Tibial artery (tissue), 4 donors: ENCODE results near the gene CDK15.
"Not testable (repeated sequence)": the region's sequence is repeated elsewhere in the genome, so short reads cannot be mapped to it uniquely, and the experiment has no call there.

Experiments
- DNase-seq, 2 donors: peaks; one replicate each; pipeline ENCODE4 v3.0.0-alpha.2; 2019
- H3K27ac ChIP-seq, 2 donors: fragments of 200-600 bp; sonication (generic) in 1 of 2; 1 replicate in 1 of 2; 2 replicates in 1 of 2; pipeline ENCODE4 v1.5.1; 2018 to 2019; ENCODE audit warnings: mild to moderate bottlenecking in 1 of 2
- H3K27me3 ChIP-seq, 2 donors: fragments of 200-600 bp; sonication (generic) in 1 of 2; one replicate each; pipeline versions ENCODE4 v1.5.1 to v1.6.0; 2016 to 2019
- H3K36me3 ChIP-seq, 3 donors: fragments of 200-600 bp; sonication (generic) in 2 of 3; one replicate each; pipeline ENCODE4 v1.5.1; 2016 to 2019; ENCODE audit warnings: mild to moderate bottlenecking in 2 of 3
- H3K4me1 ChIP-seq, 4 donors: fragments of 200-600 bp; sonication (generic) in 2 of 4; 1 replicate in 3 of 4; 2 replicates in 1 of 4; pipeline ENCODE4 v1.5.1; 2016 to 2019
- H3K4me3 ChIP-seq, 2 donors: fragments of 200-600 bp; sonication (generic) in 1 of 2; 1 replicate in 1 of 2; 2 replicates in 1 of 2; pipeline ENCODE4 v1.5.1; 2018 to 2019; ENCODE audit warnings: mild to moderate bottlenecking in 2 of 2
- H3K9me3 ChIP-seq, 3 donors: fragments of 200-600 bp; sonication (generic) in 1 of 3; one replicate each; pipeline ENCODE4 v1.5.1; 2016 to 2019
- CTCF ChIP-seq, 2 experiments: fragments of 200-600 bp in 1 of 2; fragments of 450-650 bp in 1 of 2; IDR thresholded peaks; one replicate each; pipeline ENCODE4 v1.5.1; 2017 to 2019; ENCODE audit warnings: antibody characterized with exemption in 2 of 2, mild to moderate bottlenecking in 1 of 2, moderate library complexity in 1 of 2
- intact Hi-C: fragments of 100-400 bp; cut with DNase I; formaldehyde crosslinking; loops from one replicate; pipeline ENCODE4 v1.15.0; 2023; ENCODE audit warnings: low total_unique reads

Gene CDK15

GRCh38 chr2:201806442-201807170 is at the start of gene CDK15:
TSS of gene CDK15 (plus strand) at chr2:201806537. CDS start at chr2:201806665, 128 bp downstream.
- intact Hi-C loops: no loop called here
- H3K4me3 ChIP-seq: peak within 1 kb of the TSS in 1 of 2 donors; percentile 16

GRCh38 chr2:201758234-201758633 is 48.1 kb upstream of the CDK15 start:
- H3K4me1 ChIP-seq: no peaks in the 10 kb centered on the region
- H3K9me3 ChIP-seq: no peaks in the 10 kb centered on the region
- H3K27me3 ChIP-seq: no peaks in the 10 kb centered on the region
- no peak for DNase-seq
- intact Hi-C loops: no loop called here
- no peak overlapping the region for H3K4me3 ChIP-seq
- H3K27ac ChIP-seq: no peak overlapping the region
- no peak for TF ChIP-seq CTCF (IDR thresholded peaks at IDR 0.05)
- H3K36me3 ChIP-seq: peaks cover 23 to 50% (median 49%) of the 10 kb centered on the region in 3 donors

More at GRCh38 chr2:201806442-201807170, at the start of gene CDK15:
- DNase-seq: peak in 1 of 2 donors; percentile 30
- Histone ChIP-seq H3K4me1 (peaks cover 0 to 30% (median 17%) of the 10 kb centered on the region in 4 donors), H3K9me3 (no peaks in the 10 kb centered on the region), H3K27me3 (no peaks in the 10 kb centered on the region), H3K27ac (peak within 1 kb of the TSS; percentile 79 to 84), H3K36me3 (no peaks in the 10 kb centered on the region)
- TF ChIP-seq CTCF (IDR thresholded peaks at IDR 0.05): no peak

- no peak overlapping the region for H3K4me3 ChIP-seq
- H3K36me3 ChIP-seq: peaks cover 23 to 48% (median 46%) of the 10 kb centered on the region in 3 donors
- TF ChIP-seq CTCF (IDR thresholded peaks at IDR 0.05): no peak
Measured at GRCh38 chr2:201758873-201759272, 47.5 kb upstream of the CDK15 start.

GRCh38 chr2:201759567-201759966 is 46.8 kb upstream of the CDK15 start:
- Histone ChIP-seq H3K4me3 (no peak overlapping the region), H3K36me3 (peaks cover 23 to 41% (median 39%) of the 10 kb centered on the region in 3 donors), H3K27me3 (no peaks in the 10 kb centered on the region), H3K27ac (no peak overlapping the region), H3K9me3 (no peaks in the 10 kb centered on the region), H3K4me1 (no peaks in the 10 kb centered on the region)
- no peak for DNase-seq
- intact Hi-C loops: no loop called here
- no peak for TF ChIP-seq CTCF (IDR thresholded peaks at IDR 0.05)

More at GRCh38 chr2:201758873-201759272, 47.5 kb upstream of the CDK15 start:
- DNase-seq: no peak
- intact Hi-C loops: no loop called here
- Histone ChIP-seq H3K9me3 (no peaks in the 10 kb centered on the region), H3K27ac (no peak overlapping the region), H3K4me1 (no peaks in the 10 kb centered on the region), H3K27me3 (no peaks in the 10 kb centered on the region)

- H3K4me1 ChIP-seq: no peaks in the 10 kb centered on the region
- no peak for TF ChIP-seq CTCF (IDR thresholded peaks at IDR 0.05)
- H3K27ac ChIP-seq: no peak overlapping the region
- H3K36me3 ChIP-seq: peaks cover 22 to 47% (median 39%) of the 10 kb centered on the region in 3 donors
- no peak for DNase-seq
- no peak overlapping the region for H3K4me3 ChIP-seq
- intact Hi-C loops: no loop called here
- no peaks in the 10 kb centered on the region for H3K27me3 ChIP-seq
- no peaks in the 10 kb centered on the region for H3K9me3 ChIP-seq
Measured at GRCh38 chr2:201761101-201761500, 45.2 kb upstream of the CDK15 start.

- Histone ChIP-seq H3K36me3 (peaks cover 20 to 42% (median 28%) of the 10 kb centered on the region in 3 donors), H3K4me1 (peaks cover 0 to 18% (median 5%) of the 10 kb centered on the region in 4 donors)
- DNase-seq, intact Hi-C loops, H3K4me3 ChIP-seq, H3K27me3 ChIP-seq, H3K9me3 ChIP-seq, H3K27ac ChIP-seq: not testable (repeated sequence)
Measured at GRCh38 chr2:201764469-201764868, 41.9 kb upstream of the CDK15 start.
